HepG2 (cell line): ENCODE results near the gene ST3GAL2. TPM values are rescaled to one million over a fixed set of nuclear protein-coding genes. Genes with fewer than 3 reads are reported as not detected.

Experiments used
- BCL6 ChIP-seq: IDR thresholded peaks from 2 replicates; pipeline ENCODE4 v1.6.1; 2016; ENCODE audit warnings: missing genetic modification reagents, missing compliant biosample characterization
- FOXA1 ChIP-seq, 2 experiments: fragments of 450-650 bp in 1 of 2; sonication (generic) in 1 of 2; formaldehyde crosslinking in 1 of 2; IDR thresholded peaks; 2 replicates each; pipeline versions ENCODE4 v1.4.0 to v1.6.1; 2016 to 2020; ENCODE audit warnings: missing genetic modification reagents in 1 of 2
- GPBP1L1 ChIP-seq: sonication (generic); formaldehyde crosslinking; IDR thresholded peaks from 2 replicates; pipeline ENCODE4 v1.5.0; 2020; ENCODE audit warnings: mild to moderate bottlenecking, missing genetic modification reagents
- KAT8 ChIP-seq: IDR thresholded peaks from 2 replicates; pipeline ENCODE4 v1.6.1; 2016; ENCODE audit warnings: missing genetic modification reagents, missing compliant biosample characterization
- MBNL3 ChIP-seq: fragments of 250-450 bp; sonication (Bioruptor Pico); conservative IDR thresholded peaks from 2 replicates; pipeline ENCODE4 v1.8.0; 2022; ENCODE audit warnings: mild to moderate bottlenecking, inconsistent platforms
- NFE2L1 ChIP-seq: sonication (generic); formaldehyde crosslinking; IDR thresholded peaks from 2 replicates; pipeline ENCODE4 v1.4.0; 2020; ENCODE audit warnings: missing genetic modification reagents, mild to moderate bottlenecking, borderline replicate concordance
- PLRG1 ChIP-seq: fragments of 450-650 bp; conservative IDR thresholded peaks from 2 replicates; pipeline ENCODE4 v1.6.1; 2016
- RARA ChIP-seq: IDR thresholded peaks from 2 replicates; pipeline ENCODE4 v1.6.1; 2016; ENCODE audit warnings: missing genetic modification reagents, missing compliant biosample characterization
- RNF219 ChIP-seq: sonication (generic); formaldehyde crosslinking; IDR thresholded peaks from 2 replicates; pipeline ENCODE4 v1.5.0; 2020; ENCODE audit warnings: mild to moderate bottlenecking, missing genetic modification reagents
- SIX1 ChIP-seq: sonication (generic); formaldehyde crosslinking; IDR thresholded peaks from 2 replicates; pipeline ENCODE4 v1.4.0; 2020; ENCODE audit warnings: missing genetic modification reagents, borderline replicate concordance
- ZFP36 ChIP-seq: fragments of 150-350 bp; IDR thresholded peaks from 2 replicates; pipeline ENCODE4 v1.6.1; 2018; ENCODE audit warnings: borderline replicate concordance, low read length, low read depth; ENCODE audit not compliant: partially characterized antibody
- ZKSCAN5 ChIP-seq: sonication (generic); formaldehyde crosslinking; IDR thresholded peaks from 2 replicates; pipeline ENCODE4 v1.5.1; 2020; ENCODE audit warnings: mild to moderate bottlenecking, missing genetic modification reagents
- ZNF207 ChIP-seq: fragments of 450-650 bp; IDR thresholded peaks from 2 replicates; pipeline ENCODE4 v1.6.1; 2016; ENCODE audit warnings: antibody characterized with exemption, borderline replicate concordance
- ZNF33B ChIP-seq: sonication (generic); formaldehyde crosslinking; IDR thresholded peaks from 2 replicates; pipeline ENCODE4 v1.5.1; 2020; ENCODE audit warnings: mild to moderate bottlenecking, missing genetic modification reagents
- polyA plus RNA-seq, 8 experiments: library from polyadenylated mRNA; depleted of rRNA in 3 of 8; stranded (reverse) in 7 of 8; unstranded in 1 of 8; fragments of >200 nt; fragmentation: Illumina TruSeq in 4 of 8; extraction: Trizol in 4 of 8; gene quantifications; 2 replicates each; pipeline versions ENCODE4 v1.2.1 to v1.2.3, GENCODE V29; 2011 to 2016; ENCODE audit warnings: low read depth in 4 of 8, missing spikeins in 1 of 8, mixed read lengths in 1 of 8; ENCODE audit not compliant: insufficient read depth in 1 of 8
- total RNA-seq, 5 experiments: library from RNA; depleted of rRNA; stranded (reverse); fragments of >200 nt; fragmentation: Illumina TruSeq; extraction: Trizol; gene quantifications; 2 replicates each; pipeline ENCODE4 v1.2.3, GENCODE V29; 2016; ENCODE audit warnings: low read depth in 1 of 5
- TF ChIP-seq, protein P1 (sequence below), 2 experiments: sonication (generic) in 1 of 2; formaldehyde crosslinking in 1 of 2; IDR thresholded peaks; 2 replicates each; pipeline versions ENCODE4 v1.4.0 to v1.6.1; 2016 to 2020; ENCODE audit warnings: borderline replicate concordance in 1 of 2, low read depth in 1 of 2, mild to moderate bottlenecking in 1 of 2, missing genetic modification reagents in 1 of 2
- TF ChIP-seq, protein P2 (sequence below): IDR thresholded peaks from 2 replicates; pipeline ENCODE4 v1.6.1; 2018; ENCODE audit warnings: missing genetic modification reagents, mild to moderate bottlenecking, missing compliant biosample characterization
- TF ChIP-seq, protein P3 (sequence below): sonication (generic); formaldehyde crosslinking; IDR thresholded peaks from 2 replicates; pipeline ENCODE4 v1.5.1; 2020; ENCODE audit warnings: mild to moderate bottlenecking, missing genetic modification reagents, borderline replicate concordance

Gene ST3GAL2
- total and polyA plus RNA-seq, 2 of the 13 experiments (the other 11 are each of a cell fraction or from before 2014, with no cell fraction given): 16.3 to 24.9 TPM

GRCh38 chr16:70438969-70439862, at the start of gene ST3GAL2 (continued):
- TF ChIP-seq, protein P1, sequence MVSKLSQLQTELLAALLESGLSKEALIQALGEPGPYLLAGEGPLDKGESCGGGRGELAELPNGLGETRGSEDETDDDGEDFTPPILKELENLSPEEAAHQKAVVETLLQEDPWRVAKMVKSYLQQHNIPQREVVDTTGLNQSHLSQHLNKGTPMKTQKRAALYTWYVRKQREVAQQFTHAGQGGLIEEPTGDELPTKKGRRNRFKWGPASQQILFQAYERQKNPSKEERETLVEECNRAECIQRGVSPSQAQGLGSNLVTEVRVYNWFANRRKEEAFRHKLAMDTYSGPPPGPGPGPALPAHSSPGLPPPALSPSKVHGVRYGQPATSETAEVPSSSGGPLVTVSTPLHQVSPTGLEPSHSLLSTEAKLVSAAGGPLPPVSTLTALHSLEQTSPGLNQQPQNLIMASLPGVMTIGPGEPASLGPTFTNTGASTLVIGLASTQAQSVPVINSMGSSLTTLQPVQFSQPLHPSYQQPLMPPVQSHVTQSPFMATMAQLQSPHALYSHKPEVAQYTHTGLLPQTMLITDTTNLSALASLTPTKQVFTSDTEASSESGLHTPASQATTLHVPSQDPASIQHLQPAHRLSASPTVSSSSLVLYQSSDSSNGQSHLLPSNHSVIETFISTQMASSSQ (IDR thresholded peaks at IDR 0.05; ENCODE audit: low read depth): peak; percentile 72
- TF ChIP-seq, protein P1 (CRISPR knock-in tag; IDR thresholded peaks at IDR 0.05; ENCODE audit: borderline replicate concordance): peak; percentile 76
- TF ChIP-seq SIX1 (0 out of 2 replicates have a peak, but pooled peaks have one; percentile 13), ZNF207 (no peak), ZNF33B (peak; percentile 82; the same call in 1 of the 2 replicates), NFE2L1 (CRISPR knock-in tag) (no peak), ZFP36 (no peak), KAT8 (CRISPR knock-in tag) (peak; percentile 75), FOXA1 (IDR thresholded peaks at IDR 0.05) (no peak), FOXA1 (CRISPR knock-in tag; IDR thresholded peaks at IDR 0.05) (no peak), RARA (CRISPR knock-in tag) (0 out of 2 replicates have a peak, but pooled peaks have one; percentile 3), PLRG1 (no peak), BCL6 (CRISPR knock-in tag) (no peak), MBNL3 (no peak), GPBP1L1 (CRISPR knock-in tag) (no peak), RNF219 (CRISPR knock-in tag) (no peak), ZKSCAN5 (no peak)
- TF ChIP-seq, protein P2, sequence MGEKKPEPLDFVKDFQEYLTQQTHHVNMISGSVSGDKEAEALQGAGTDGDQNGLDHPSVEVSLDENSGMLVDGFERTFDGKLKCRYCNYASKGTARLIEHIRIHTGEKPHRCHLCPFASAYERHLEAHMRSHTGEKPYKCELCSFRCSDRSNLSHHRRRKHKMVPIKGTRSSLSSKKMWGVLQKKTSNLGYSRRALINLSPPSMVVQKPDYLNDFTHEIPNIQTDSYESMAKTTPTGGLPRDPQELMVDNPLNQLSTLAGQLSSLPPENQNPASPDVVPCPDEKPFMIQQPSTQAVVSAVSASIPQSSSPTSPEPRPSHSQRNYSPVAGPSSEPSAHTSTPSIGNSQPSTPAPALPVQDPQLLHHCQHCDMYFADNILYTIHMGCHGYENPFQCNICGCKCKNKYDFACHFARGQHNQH (CRISPR knock-in tag): peak; percentile 66; the same call in 1 of the 2 replicates
- TF ChIP-seq, protein P3, sequence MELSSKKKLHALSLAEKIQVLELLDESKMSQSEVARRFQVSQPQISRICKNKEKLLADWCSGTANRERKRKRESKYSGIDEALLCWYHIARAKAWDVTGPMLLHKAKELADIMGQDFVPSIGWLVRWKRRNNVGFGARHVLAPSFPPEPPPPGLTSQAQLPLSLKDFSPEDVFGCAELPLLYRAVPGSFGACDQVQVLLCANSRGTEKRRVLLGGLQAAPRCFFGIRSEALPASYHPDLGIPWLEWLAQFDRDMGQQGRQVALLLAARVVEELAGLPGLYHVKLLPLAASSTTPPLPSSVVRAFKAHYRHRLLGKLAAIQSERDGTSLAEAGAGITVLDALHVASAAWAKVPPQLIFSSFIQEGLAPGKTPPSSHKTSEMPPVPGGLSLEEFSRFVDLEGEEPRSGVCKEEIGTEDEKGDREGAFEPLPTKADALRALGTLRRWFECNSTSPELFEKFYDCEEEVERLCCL (CRISPR knock-in tag): no peak
